Spleen (tissue), 11 donors: ENCODE measurements around the gene CACNB2. TPM values are rescaled to one million over a fixed set of nuclear protein-coding genes. Genes with fewer than 3 reads are reported as not detected.

ENCODE experiments used
- DNase-seq: peaks from one replicate; pipeline ENCODE4 v3.0.0-alpha.2; 2020
- H3K27ac ChIP-seq, 8 donors: fragments of 200-600 bp; sonication (generic) in 7 of 8; 1 replicate in 4 of 8; 2 replicates in 4 of 8; pipeline versions ENCODE4 v1.5.0 to v1.8.0; 2016 to 2021; ENCODE audit warnings: inconsistent platforms in 4 of 8, mild to moderate bottlenecking in 4 of 8, moderate library complexity in 1 of 8
- H3K27me3 ChIP-seq, 7 donors: fragments of 200-600 bp; sonication (generic) in 6 of 7; replicated peaks in 1 of 7; 1 replicate in 4 of 7; 2 replicates in 3 of 7; pipeline versions ENCODE4 v1.5.0 to v1.8.0; 2016 to 2021; ENCODE audit warnings: inconsistent platforms in 3 of 7, mild to moderate bottlenecking in 1 of 7
- H3K36me3 ChIP-seq, 6 donors: fragments of 200-600 bp; sonication (generic) in 5 of 6; 1 replicate in 4 of 6; 2 replicates in 2 of 6; pipeline versions ENCODE4 v1.5.0 to v1.8.0; 2016 to 2021; ENCODE audit warnings: inconsistent platforms in 2 of 6
- H3K4me1 ChIP-seq, 6 donors: fragments of 200-600 bp; sonication (generic) in 5 of 6; 1 replicate in 3 of 6; 2 replicates in 3 of 6; pipeline versions ENCODE4 v1.5.0 to v1.8.0; 2016 to 2021; ENCODE audit warnings: inconsistent platforms in 3 of 6
- H3K4me3 ChIP-seq, 8 donors: fragments of 200-600 bp; sonication (generic) in 7 of 8; 1 replicate in 4 of 8; 2 replicates in 4 of 8; pipeline versions ENCODE4 v1.5.0 to v1.8.0; 2016 to 2021; ENCODE audit warnings: inconsistent platforms in 4 of 8, mild to moderate bottlenecking in 4 of 8, moderate library complexity in 2 of 8
- H3K9me3 ChIP-seq, 8 donors: fragments of 200-600 bp; sonication (generic) in 7 of 8; 1 replicate in 4 of 8; 2 replicates in 4 of 8; pipeline versions ENCODE4 v1.5.0 to v1.8.0; 2016 to 2021; ENCODE audit warnings: inconsistent platforms in 4 of 8
- CTCF ChIP-seq, 11 experiments: fragments of 200-600 bp in 7 of 11; fragments of 450-650 bp in 4 of 11; sonication (generic) in 4 of 11; IDR thresholded peaks in 8 of 11; conservative IDR thresholded peaks in 3 of 11; 1 replicate in 7 of 11; 2 replicates in 4 of 11; pipeline versions ENCODE4 v1.4.0 to v1.8.0; 2016 to 2021; ENCODE audit warnings: antibody characterized with exemption in 11 of 11, inconsistent platforms in 4 of 11, mild to moderate bottlenecking in 1 of 11
- POLR2A ChIP-seq, 3 donors: fragments of 450-650 bp; IDR thresholded peaks; one replicate each; pipeline ENCODE4 v1.5.1; 2017; ENCODE audit warnings: antibody characterized with exemption in 3 of 3, mild to moderate bottlenecking in 1 of 3
- POLR2AphosphoS5 ChIP-seq, 3 donors: sonication (generic); formaldehyde crosslinking; IDR thresholded peaks; one replicate each; pipeline ENCODE4 v1.5.1; 2017; ENCODE audit warnings: antibody characterized with exemption in 3 of 3
- WGBS, 5 donors: extraction: QIAGEN DNeasy Blood & Tissue Kit in 3 of 5; methylation state at CpG; one replicate each; pipeline versions ENCODE4 v1.1.5 to v1.1.7; 2013 to 2018; 5-methylcytosine and 5-hydroxymethylcytosine counted together
- intact Hi-C: fragments of 100-400 bp; cut with DNase I; formaldehyde crosslinking; loops from one replicate; pipeline ENCODE4 v1.15.0; 2023; ENCODE audit warnings: low total_unique reads
- polyA plus RNA-seq, 3 donors: library from polyadenylated mRNA; stranded (reverse); fragments of 200-250 nt; gene quantifications; one replicate each; pipeline ENCODE4 v1.2.1, GENCODE V29; 2013
- total RNA-seq, 7 donors: library from RNA; depleted of rRNA in 3 of 7; stranded (reverse); fragments of >200 nt in 3 of 7; fragmentation: NEBNext Ultra II Directional in 4 of 7; extraction: Animal tissue kit (Norgen Biotek cat#: 25700) in 4 of 7; gene quantifications; one replicate each; pipeline versions ENCODE4 v1.1.0 to v1.2.1, GENCODE V29; 2016 to 2021
- donor health status: healthy with polysubstance abuse.
- donor health status: DM: no; HTN: no; CAD: no; lungs with moderate emphysema.
- donor health status: DM: no; HTN: no; CAD: no.
- donor health status: Bipolar disorder and iron deficiency.
- donor health status: healthy.
- donor health status: DM: no; HTN: no; CAD: no.
- donor health status: DM: yes; HTN: yes; CAD: no.

The CACNB2 gene
- total and polyA plus RNA-seq, 10 donors, result 0.17 to 0.79 (median 0.44) TPM; not detected in 1

- TF ChIP-seq POLR2AphosphoS5 (IDR thresholded peaks at IDR 0.05) (no peak), POLR2A (IDR thresholded peaks at IDR 0.05) (no peak), CTCF (IDR thresholded peaks at IDR 0.05 in 8 of 11, conservative IDR thresholded peaks at IDR 0.05 in 3 of 11) (no peak)
- intact Hi-C loops, result no loop called here
- no peak for DNase-seq
- Histone ChIP-seq H3K4me3 (no peak overlapping the region), H3K36me3 (no peaks in the 10 kb centered on the region), H3K9me3 (no peaks in the 10 kb centered on the region), H3K27me3 (no peaks in the 10 kb centered on the region), H3K27ac (no peak overlapping the region), H3K4me1 (no peaks in the 10 kb centered on the region)
- WGBS, 5 donors, result 74 to 89% (median 78%) methylated on average over 12 of the region's 12 CpGs
Measured at GRCh38 chr10:18240185-18240882, 100.1 kb downstream of the CACNB2 start.

- Histone ChIP-seq H3K27me3 (no peaks in the 10 kb centered on the region), H3K36me3 (no peaks in the 10 kb centered on the region), H3K4me1 (no peaks in the 10 kb centered on the region), H3K4me3 (no peak overlapping the region), H3K27ac (no peak overlapping the region), H3K9me3 (no peaks in the 10 kb centered on the region)
- TF ChIP-seq CTCF (IDR thresholded peaks at IDR 0.05 in 8 of 11, conservative IDR thresholded peaks at IDR 0.05 in 3 of 11) (no peak), POLR2AphosphoS5 (IDR thresholded peaks at IDR 0.05) (no peak), POLR2A (IDR thresholded peaks at IDR 0.05) (no peak)
- intact Hi-C loops, result no loop called here
- DNase-seq, result no peak
- WGBS, 5 donors, result 77 to 90% (median 81%) methylated on average over 7 of the region's 7 CpGs
Measured at GRCh38 chr10:18246967-18247366, 106.7 kb downstream of the CACNB2 start.

GRCh38 chr10:18252086-18252485 is 111.9 kb downstream of the CACNB2 start:
- TF ChIP-seq CTCF (IDR thresholded peaks at IDR 0.05 in 8 of 11, conservative IDR thresholded peaks at IDR 0.05 in 3 of 11) (no peak), POLR2A (IDR thresholded peaks at IDR 0.05) (no peak)
- Histone ChIP-seq H3K4me1 (no peaks in the 10 kb centered on the region), H3K4me3 (no peak overlapping the region), H3K9me3 (no peaks in the 10 kb centered on the region), H3K27me3 (no peaks in the 10 kb centered on the region), H3K27ac (no peak overlapping the region), H3K36me3 (no peaks in the 10 kb centered on the region)
- intact Hi-C loops, result no loop called here
- DNase-seq, result no peak
- WGBS, 5 donors, result 78 to 88% (median 86%) methylated on average over 7 of the region's 7 CpGs

GRCh38 chr10:18254086-18254485 is 113.9 kb downstream of the CACNB2 start:
- Histone ChIP-seq H3K4me1 (no peaks in the 10 kb centered on the region), H3K27ac (no peak overlapping the region), H3K36me3 (no peaks in the 10 kb centered on the region), H3K4me3 (no peak overlapping the region), H3K27me3 (no peaks in the 10 kb centered on the region), H3K9me3 (no peaks in the 10 kb centered on the region)
- TF ChIP-seq POLR2AphosphoS5 (IDR thresholded peaks at IDR 0.05), result no peak
- TF ChIP-seq CTCF (IDR thresholded peaks at IDR 0.05 in 8 of 11, conservative IDR thresholded peaks at IDR 0.05 in 3 of 11), result no peak
- TF ChIP-seq POLR2A (IDR thresholded peaks at IDR 0.05), result no peak
- 89 to 97% (median 94%) methylated on average over 2 of the region's 2 CpGs for WGBS, 5 donors
- intact Hi-C loops, result no loop called here
- no peak for DNase-seq
